HG03354 (cell line): Measurements from ENCODE around the gene SNRNP40.
"Not testable (repeated sequence)": the region's sequence is repeated elsewhere in the genome, so short reads cannot be mapped to it uniquely, and the experiment has no call there.

Source experiments
- ATAC-seq: cut with Tn5 transposase; IDR thresholded peaks from one replicate; pipeline ENCODE4 v1.9.1; 2021; ENCODE audit warnings: mild to moderate bottlenecking; ENCODE audit not compliant: unreplicated experiment, poor library complexity, severe bottlenecking

Gene SNRNP40

DNA sequence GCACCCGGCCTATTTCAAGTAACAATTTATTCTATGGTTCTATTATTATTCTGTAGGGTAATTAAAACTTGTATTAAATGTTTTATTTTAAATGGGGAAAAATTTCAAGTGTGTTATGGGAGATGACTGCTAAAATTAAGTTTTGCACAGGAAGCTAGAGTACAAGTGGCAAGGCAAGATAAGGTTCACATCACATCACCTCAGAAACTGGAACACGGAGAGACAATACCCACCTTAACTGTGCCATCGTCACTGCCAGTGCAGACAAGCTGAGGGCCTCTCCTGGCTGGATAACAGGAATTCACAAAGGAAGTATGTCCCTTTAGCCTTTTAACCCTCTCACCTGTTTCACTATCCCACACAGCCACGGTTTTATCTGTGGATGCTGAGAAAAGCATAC lies 7.6 kb downstream of the SNRNP40 start:
- no peak for ATAC-seq

DNA sequence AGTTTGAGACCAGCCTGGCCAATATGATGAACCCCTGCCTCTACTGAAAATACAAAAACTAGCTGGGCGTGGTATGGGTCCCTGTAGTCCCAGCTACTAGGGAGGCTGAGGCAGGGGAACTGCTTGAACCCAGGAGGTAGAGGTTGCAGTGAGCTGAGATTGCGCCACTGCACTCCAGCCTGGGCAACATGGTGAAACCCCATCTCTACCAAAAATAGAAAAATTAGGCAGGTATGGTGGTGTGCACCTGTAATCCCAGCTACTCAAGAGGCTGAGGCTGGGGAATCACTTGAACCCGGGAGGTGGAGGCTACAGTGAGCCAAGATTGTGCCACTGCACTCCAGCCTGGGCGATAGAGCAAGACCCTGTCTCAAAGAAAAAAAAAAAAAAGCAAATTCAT lies 8.8 kb downstream of the SNRNP40 start:
- ATAC-seq = not testable (repeated sequence)

DNA sequence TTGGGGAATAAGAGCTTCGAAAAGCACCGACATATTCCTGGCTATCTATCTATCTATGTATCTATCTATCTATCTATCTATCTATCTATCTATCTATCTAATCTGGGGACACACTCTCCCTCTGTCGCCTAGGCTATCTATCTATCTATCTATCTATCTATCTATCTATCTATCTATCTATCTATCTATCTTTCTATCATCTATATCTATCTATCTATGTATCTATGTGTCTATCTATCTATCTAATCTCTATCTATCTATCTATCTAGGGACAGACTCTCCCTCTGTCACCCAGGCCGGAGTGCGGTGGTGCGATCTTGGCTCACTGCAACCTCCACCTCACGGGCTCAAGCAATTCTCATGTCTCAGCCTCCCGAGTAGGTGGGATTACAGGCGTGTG lies 14.2 kb downstream of the SNRNP40 start:
- ATAC-seq = not testable (repeated sequence)

DNA sequence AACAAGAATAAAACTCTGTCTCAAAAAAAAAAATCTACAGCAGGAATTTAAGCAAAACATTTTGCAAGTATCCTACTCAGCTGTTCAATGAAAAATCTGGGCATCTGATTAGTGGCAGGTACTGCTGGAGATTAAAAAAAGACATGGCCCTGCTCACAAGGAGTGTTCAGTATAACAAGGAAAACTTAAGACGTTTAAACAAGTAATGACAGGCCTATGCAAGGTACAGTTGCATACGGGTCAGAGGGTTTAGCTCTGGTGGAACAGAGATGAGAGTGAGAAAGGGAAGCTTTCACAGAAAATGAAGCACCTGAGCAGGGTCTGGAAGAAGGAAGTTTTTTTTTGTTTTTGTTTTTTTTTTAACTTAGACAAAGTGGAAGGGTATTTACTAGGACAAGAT lies 23.0 kb downstream of the SNRNP40 start:
- no peak for ATAC-seq

DNA sequence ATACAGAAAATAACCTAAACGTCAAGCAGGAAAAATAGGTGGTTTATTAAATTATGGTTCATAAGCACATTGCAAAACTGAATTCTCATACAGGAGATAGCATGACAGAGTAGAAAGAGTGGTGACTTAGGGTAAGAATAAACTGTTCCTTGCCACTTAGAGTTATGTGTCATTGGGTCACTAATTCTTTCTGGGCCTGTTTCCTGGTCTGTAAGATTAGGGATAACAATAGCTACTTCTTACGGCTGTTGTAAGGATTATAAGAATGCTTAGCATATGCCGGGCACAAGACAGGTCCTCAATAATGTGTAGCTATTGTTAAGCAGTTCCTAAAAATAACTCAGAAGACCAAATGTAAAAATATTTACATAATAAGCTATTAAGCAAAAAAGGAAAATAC lies 24.2 kb downstream of the SNRNP40 start:
- no peak for ATAC-seq

DNA sequence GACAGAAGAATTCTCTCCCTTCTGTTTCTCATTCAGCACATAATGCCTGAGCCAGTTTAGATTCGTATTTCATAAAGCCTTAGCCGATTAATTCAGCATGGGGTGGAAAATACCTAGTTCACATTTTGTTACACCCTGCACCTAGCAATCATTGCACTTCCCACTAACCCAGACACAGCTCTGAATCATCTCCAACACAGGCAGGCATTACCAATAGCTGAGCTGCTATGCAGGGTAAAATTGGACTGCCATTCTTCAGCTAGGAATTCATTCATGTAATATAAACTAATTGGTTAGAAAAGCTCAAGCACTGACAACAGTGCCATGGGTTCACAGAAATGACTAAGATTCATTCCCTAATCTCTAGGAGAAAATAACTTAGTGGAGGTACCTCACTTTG lies 30.0 kb downstream of the SNRNP40 start:
- no peak for ATAC-seq

DNA sequence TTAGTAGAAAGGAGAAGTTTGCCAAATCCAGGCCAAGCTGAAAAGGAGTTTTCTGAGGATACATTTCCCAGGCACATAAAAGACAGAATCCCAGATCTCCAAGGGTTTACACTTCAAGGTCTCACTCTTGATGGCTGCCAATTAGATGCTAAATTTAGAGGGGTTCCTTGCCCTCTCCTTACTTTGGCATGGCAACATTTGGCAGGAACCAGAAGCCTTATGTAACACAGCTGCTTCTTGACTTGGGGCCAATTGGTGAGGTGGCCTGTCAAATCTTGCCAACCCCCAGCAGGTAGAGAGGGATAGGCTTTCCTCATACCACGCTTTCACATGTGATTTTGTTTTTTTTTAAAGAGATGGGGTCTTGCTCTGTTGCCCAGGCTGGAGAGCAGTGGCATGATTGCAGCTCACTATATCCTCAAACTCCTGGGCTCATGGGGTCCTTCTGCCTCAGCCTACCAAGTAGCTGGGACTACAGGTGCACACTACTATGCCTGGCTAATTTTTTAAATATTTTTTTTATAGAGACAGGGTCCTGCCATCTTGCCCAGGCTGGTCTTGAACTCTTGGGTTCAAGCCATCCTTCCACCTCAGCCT lies 31.7 kb downstream of the SNRNP40 start:
- no peak for ATAC-seq

DNA sequence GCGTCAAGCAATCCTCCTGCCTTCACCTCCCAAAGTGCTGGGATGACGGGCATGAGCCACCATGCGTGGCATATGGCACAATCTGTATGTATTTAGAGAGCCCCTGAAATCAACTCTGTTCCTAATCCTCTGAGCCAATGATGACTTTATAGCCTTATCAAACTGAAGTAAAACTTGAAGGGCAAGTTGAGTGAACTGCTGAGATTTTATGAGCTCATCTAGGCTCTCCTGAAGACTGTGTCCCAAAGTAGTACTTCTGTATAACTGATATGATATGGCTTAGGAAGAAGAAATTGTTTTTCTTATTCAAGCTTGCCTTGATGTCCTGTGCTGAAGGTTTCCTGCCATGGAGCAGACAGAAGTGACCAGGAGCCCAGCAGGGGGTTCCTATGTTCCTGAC lies 33.2 kb downstream of the SNRNP40 start:
- ATAC-seq = no peak

DNA sequence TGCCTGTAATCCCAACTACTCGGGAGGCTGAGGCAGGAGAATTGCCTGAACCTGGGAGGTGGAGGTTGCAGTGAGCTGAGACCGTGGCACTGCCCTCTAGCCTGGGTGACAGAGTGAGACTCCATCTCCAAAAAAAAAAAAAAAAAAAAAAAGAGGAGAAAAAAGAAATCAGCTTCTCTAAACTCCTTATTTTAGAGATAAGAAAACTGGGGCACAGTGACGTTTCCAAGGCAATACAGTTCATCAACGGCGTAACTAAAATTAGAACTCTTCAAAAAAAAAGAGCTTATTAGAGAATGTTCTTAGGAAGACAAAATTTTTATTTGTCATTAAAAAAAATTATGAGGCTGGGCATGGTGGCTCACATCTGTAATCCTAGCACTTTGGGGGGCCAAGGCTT lies 34.2 kb downstream of the SNRNP40 start:
- not testable (repeated sequence) for ATAC-seq

DNA sequence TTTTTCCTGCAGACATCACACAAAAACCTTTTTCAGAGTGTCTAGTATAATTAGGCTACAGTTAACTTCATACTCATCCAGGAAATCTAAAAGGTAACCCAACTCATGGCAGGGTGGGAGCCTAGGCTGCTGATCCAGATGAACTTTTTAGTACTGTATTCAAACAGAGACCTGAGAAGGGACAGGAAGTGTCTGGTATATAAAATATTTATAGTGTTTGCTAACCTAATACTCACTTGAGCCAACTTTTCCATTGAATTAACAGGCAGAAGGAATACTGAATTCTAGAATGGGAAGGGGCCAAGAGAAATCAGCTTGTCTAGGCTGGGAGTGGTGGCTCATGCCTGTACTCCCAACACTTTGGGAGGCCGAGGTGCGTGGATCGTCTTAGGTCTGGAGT lies 34.7 kb downstream of the SNRNP40 start:
- no peak for ATAC-seq

DNA sequence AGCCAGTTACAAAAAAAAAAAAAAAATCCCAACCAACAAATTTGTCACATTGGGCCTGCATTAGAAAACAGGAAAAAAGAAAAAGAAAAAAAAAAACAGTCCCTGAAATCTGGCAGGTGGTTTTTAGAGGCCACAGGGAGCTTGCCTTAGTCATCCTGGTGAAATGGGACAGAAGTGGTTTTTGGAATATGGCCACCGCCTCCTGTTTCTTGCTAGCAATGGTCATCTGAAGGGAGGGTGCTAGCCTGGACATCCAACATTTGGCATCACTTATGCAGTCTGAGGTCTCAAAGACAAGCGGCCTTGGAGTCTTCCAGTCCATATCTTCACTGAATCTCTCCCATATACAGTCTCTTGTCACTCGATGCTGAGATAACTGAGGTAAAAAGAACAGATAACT lies 36.8 kb downstream of the SNRNP40 start:
- no peak for ATAC-seq

DNA sequence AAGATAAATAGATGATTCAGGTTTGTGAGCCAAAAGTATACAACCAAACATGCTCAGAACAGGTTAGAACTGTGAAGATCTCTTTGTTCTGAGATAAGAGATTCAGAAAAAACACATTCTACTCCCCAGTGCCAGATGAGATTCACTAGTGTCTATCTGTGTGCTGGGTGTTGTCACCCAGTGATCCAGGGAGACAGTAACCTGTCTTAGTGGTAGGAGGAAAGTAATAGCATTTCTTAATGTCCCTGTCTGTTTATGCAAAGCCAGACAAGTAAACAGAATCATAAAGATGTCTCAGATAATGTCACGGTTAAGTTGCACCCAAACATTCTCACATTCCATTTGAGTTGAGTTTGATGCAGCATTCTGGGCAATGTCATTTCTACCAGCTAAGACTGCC lies 38.0 kb downstream of the SNRNP40 start:
- no peak for ATAC-seq

DNA sequence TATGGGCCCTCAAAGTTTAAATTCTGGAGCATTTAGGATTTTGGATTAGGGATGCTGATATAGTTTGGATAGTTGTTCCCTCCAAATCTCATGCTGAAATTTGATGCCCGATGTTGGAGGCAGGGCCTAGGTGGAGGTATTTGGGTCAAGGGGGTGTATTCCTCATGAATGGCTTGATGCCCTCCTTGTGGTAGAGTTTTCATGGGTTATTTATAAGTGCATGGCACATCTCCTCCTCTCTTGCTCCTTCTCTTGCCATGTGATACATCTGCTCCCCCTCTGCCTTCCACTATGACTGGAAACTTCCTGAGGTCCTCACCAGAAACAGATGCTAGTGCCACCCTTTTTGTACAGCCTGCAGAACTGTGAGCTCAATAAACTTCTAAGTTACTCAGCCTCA lies 39.4 kb downstream of the SNRNP40 start:
- no peak for ATAC-seq

DNA sequence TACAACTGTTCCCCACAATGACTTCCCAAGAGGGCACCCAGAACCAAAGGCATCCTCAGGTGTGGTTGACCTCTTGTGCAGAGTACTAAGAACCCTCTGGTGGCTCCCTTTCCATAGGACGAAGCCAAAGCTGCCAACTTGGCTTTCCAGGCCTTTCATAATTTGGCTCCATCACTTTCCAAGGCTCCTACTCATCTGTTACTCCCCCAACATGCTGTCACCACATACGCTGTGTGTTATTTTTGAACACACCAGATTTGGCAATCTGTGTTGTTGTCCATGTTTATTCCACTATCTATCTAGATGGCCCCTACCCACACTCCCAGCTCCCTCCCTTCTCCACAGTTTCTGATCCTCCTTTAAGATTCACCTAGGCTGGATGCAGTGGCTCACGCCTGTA lies 46.7 kb downstream of the SNRNP40 start:
- ATAC-seq = no peak

DNA sequence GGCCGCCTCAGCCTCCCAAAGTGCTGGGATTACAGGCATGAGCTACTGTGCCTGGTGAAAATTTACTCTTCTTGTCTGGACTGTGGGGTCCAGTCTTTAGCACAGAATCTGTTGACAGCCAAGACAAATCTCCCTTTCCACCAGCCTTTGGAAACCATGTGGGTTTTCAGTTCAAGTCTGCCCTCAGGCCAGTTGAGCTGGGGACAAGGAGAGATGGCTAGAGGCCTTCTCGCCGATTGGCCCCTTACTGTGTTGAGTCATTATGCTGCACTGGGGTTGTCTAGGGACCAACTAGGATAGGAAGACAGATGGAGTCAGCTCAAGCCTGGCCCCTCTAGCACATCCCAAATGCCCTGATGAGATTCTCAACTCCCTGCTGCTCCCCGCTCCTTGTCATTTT lies 48.3 kb downstream of the SNRNP40 start:
- ATAC-seq = no peak

DNA sequence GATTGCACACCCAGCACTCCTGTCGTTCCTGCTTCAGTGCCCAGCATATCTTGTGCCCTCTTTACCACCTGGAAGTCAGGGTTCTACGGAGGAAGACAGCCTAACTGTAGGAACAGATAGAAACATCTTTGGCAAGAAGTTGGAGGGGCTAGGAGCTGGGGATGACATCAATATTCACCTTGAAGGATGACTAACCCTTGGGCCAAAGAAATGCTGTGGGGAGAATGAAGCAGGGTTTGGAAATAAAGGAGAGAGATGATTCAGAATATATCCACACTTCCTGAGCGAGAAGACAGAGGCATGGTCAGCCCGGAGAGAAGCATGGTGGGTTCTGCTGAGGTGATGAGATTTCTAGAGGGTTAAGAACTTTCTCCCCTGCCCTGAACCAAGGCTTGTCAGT lies 52.3 kb downstream of the SNRNP40 start:
- ATAC-seq = no peak

DNA sequence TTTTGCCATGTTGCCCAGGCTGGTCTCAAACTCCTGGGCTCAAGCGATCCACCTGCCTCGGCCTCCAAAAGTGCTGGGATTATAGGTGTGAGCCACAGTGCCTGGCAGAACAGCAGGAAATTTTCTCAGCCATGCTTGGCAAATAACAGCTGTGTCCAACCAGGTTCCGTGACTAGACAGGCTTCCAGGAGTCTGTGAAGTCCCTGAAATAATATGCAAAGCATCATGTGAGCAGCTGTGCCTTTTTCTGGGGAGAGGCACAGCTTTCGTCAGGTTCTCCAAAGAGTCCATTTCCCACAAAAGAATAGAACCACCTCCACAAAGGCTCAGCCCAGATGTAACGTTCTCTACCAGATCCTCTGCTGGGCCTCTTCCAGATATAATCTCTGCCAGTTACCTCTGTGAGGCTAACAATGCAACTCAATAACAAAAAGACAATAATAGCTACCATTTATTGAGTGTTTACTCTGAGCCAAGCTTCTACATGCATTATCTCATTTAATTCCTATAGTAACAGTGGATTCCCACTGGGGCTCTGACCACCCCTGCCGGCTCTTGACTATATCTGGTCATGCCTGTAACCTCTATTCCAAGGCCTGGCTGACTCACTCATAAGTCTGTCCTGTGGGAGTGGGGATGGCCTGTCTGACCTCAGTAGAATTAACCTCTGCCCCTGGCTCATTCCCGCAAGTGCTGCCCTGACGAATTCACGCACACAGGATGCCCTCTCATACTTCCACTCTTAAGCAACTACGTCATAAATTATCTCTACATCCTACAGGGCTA lies 52.9 kb downstream of the SNRNP40 start:
- no peak for ATAC-seq

DNA sequence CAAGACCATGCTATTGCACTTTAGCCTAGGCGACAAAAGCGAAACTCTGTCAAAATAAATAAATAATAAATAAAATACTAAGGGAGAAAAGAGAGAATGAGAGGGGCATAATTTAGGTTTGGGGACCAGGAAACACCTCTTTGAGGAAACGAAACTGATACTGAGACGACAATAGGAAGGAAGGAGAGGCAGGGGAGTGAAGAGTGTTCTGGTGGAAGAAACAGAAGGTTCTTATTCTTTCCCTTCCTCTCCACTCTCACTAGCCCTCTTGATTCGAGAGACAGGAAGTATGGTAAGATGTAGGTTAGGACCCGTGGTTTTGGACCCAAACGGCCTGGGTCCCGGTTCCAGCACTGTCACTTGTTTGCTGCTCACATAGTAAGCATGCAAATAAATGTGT lies 55.3 kb downstream of the SNRNP40 start:
- no peak for ATAC-seq

DNA sequence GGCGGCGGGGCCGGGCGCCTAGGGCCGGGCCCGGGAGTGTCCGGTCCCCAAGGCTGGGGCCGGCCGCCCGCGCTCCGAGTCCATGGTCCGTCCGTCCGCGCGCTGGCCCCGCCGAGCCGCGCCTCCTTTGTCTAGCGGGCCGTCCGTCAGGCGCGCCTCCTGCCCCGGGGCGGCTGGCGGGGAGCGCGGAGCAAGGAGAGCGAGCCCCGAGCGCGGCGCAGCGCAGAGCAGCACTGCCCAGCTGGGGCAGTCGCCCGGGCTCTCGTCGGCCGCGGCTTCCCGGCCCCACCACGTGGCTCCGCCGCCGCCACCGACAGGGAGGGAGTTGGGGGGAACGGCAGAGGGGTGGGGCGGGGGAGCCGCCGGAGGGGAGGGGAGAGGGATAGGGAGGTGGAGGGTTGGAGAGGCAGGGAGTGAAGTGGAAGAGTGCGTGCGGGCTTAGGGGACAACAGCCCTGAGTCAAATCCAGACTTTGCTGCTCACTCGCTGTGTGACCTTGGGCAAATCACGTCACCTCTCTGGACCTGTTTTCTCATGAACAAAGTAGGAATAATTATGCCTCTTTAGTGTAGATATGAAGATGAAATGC lies 56.8 kb downstream of the SNRNP40 start, which contains the start of gene NKAIN1:
TSS of gene NKAIN1 (minus strand) at position 235 of the 589 bp plus-strand sequence. CDS start 340 bp downstream, outside the sequence.
- ATAC-seq = no peak

DNA sequence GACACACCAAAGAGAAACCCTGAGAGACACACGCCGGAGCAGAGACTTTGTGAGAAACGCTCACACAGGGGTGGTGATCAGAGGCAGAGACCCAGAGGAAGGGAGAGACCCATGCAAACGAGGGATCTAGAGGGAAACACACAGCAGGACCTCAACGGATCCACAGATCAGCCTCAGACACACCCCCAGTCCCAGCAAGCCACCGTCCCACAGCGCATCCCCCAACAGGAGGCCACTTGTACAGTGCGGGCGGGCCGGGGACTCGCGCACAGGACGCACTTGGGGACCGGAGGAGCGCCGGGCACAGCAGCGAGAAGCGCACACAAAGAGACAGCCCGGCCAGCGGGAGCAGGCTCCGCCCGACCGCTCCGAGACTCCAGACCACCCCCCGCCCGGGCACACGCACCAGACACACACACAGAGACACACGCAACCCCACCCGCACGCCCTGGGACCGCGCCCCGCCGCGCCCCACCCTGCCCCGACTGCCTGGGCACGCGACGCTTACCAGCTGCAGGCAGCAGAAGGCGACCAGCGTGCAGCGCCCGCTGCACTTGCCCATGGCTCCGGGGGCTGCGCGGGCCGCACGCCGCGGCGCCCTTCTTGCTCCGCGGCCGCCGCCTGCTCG lies 57.5 kb downstream of the SNRNP40 start:
- no peak for ATAC-seq

DNA sequence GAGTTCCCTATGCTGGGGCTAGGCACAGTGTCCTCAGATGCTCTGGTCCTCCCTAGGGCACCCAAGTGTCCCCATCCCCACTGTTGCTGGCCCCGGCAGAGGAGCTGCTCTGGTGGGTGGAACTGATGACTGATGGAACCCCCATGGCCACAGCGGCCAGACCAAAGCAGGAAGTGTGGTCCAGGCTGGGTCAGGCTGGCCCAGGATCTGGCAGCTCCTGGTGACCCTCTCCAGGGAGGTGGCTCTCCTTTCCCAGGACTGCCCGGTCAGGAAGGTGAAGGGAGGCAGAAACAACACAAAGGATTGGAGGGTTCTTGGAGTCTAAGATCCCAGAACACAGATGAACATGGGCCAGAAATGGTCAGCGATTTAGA lies 58.0 kb downstream of the SNRNP40 start:
- ATAC-seq = no peak
